K562 (cell line): ENCODE data around the gene HGS. TPM values are rescaled to one million over a fixed set of nuclear protein-coding genes. Genes with fewer than 3 reads are reported as not detected.

Source experiments
- ATAC-seq: fragments of 200-7000 bp; cut with Tn5 transposase; 3 replicates; pipeline ENCODE4 v1.9.1; 2020; ENCODE audit warnings: moderate library complexity
- BruUV-seq: library from RNA; stranded (reverse); fragments of 400-500 nt; replicated peaks from 2 replicates; lab custom pipeline; 2021; lab: Mats Ljungman, UMichigan
- CTCF ChIA-PET: fragments of 300-600 bp; formaldehyde crosslinking; extraction: SDS; loops from one replicate; lab custom pipeline; 2021; ENCODE audit warnings: low intra/inter-chr PET ratio; lab: Yijun Ruan, JAX
- POLR2A ChIA-PET: fragments of 300-600, 350-650 bp; sonication (Branson Sonifier 250); formaldehyde crosslinking; extraction: SDS; loops from one replicate; lab custom pipeline; 2021; ENCODE audit warnings: antibody characterized with exemption, inconsistent platforms; lab: Yijun Ruan, JAX
- DNase-seq, 4 experiments: peaks; one replicate each; pipeline versions ENCODE4 v3.0.0 to v3.0.0-alpha.2; 2011 to 2018; ENCODE audit warnings: low spot score in 3 of 4, mixed read lengths in 3 of 4; ENCODE audit errors: extremely low read depth in 1 of 4
- FAIRE-seq: peaks from 2 replicates; lab custom pipeline; 2011; peaks lifted over from hg19 to GRCh38; lab: Jason Lieb, UNC
- H2AFZ ChIP-seq: 2 replicates; pipeline ENCODE4 v1.6.0; 2011; ENCODE audit warnings: low read depth, low read length, control low read depth, inconsistent platforms
- H3K27ac ChIP-seq: fragments of 200-600 bp; 3 replicates; pipeline ENCODE4 v1.8.0; 2011; ENCODE audit warnings: low read depth, mild to moderate bottlenecking, control low read depth, inconsistent platforms, low read length, moderate library complexity, mixed read lengths; ENCODE audit errors: extremely low read depth
- H3K27me3 ChIP-seq, 2 experiments: fragments of 300-600 bp in 1 of 2; 2 replicates in 1 of 2; 3 replicates in 1 of 2; pipeline versions ENCODE4 v1.6.0 to v1.8.0; 2011; ENCODE audit warnings: inconsistent platforms in 2 of 2, low read length in 2 of 2, mild to moderate bottlenecking in 1 of 2, mixed read lengths in 1 of 2, moderate library complexity in 1 of 2; ENCODE audit not compliant: control insufficient read depth in 2 of 2, insufficient read depth in 2 of 2
- H3K36me3 ChIP-seq: fragments of 300-600 bp; 3 replicates; pipeline ENCODE4 v1.8.0; 2011; ENCODE audit warnings: mild to moderate bottlenecking, low read length, inconsistent platforms; ENCODE audit not compliant: control insufficient read depth, insufficient read depth
- H3K4me1 ChIP-seq, 2 experiments: fragments of 200-600 bp in 1 of 2; replicated peaks in 1 of 2; 2 replicates in 1 of 2; 3 replicates in 1 of 2; pipeline versions ENCODE4 v1.5.1 to v1.8.0; 2011; ENCODE audit warnings: inconsistent platforms in 2 of 2, low read length in 2 of 2, mild to moderate bottlenecking in 1 of 2, mixed read lengths in 1 of 2, moderate library complexity in 1 of 2; ENCODE audit not compliant: control insufficient read depth in 2 of 2, insufficient read depth in 2 of 2
- H3K4me2 ChIP-seq: 2 replicates; pipeline ENCODE4 v1.6.1; 2011; ENCODE audit warnings: low read length, control low read depth, inconsistent platforms, mixed read lengths; ENCODE audit not compliant: insufficient read depth
- H3K4me3 ChIP-seq: fragments of 200-600 bp; sonication (generic), shearing (Covaris generic); 2 replicates; pipeline ENCODE4 v1.5.1; 2016; ENCODE audit warnings: control low read depth, inconsistent platforms
- H3K79me2 ChIP-seq: fragments of 200-600 bp; 3 replicates; pipeline ENCODE4 v1.8.0; 2011; ENCODE audit warnings: low read length, inconsistent platforms; ENCODE audit not compliant: control insufficient read depth, insufficient read depth
- H3K9ac ChIP-seq, 2 experiments: 2 replicates each; pipeline versions ENCODE4 v1.6.0 to v1.6.1; 2011; ENCODE audit warnings: low read depth in 2 of 2, low read length in 2 of 2, control low read depth in 1 of 2, inconsistent platforms in 1 of 2, mild to moderate bottlenecking in 1 of 2, mixed read lengths in 1 of 2; ENCODE audit not compliant: insufficient read depth in 1 of 2
- H3K9me1 ChIP-seq: one replicate; pipeline ENCODE4 v1.6.0; 2011; ENCODE audit warnings: inconsistent platforms, mild to moderate bottlenecking, low read length, moderate library complexity; ENCODE audit not compliant: control insufficient read depth, insufficient read depth
- H3K9me3 ChIP-seq: replicated peaks from 2 replicates; pipeline ENCODE4 v1.5.1; 2011; ENCODE audit warnings: low read depth, low read length, inconsistent platforms; ENCODE audit not compliant: control insufficient read depth, insufficient read depth
- H4K20me1 ChIP-seq: replicated peaks from 2 replicates; pipeline ENCODE4 v1.6.1; 2011; ENCODE audit warnings: low read length, inconsistent platforms, mixed read lengths; ENCODE audit not compliant: control insufficient read depth, insufficient read depth
- BRCA1 ChIP-seq, 2 experiments: fragments of 450-650 bp in 1 of 2; sonication (generic) in 1 of 2; formaldehyde crosslinking in 1 of 2; IDR thresholded peaks; 2 replicates each; pipeline versions ENCODE4 v1.5.0 to v1.6.1; 2017 to 2020; ENCODE audit warnings: mild to moderate bottlenecking in 1 of 2, missing genetic modification reagents in 1 of 2
- IRF2 ChIP-seq: sonication (generic); formaldehyde crosslinking; IDR thresholded peaks from 2 replicates; pipeline ENCODE4 v1.8.1; 2022; ENCODE audit warnings: mild to moderate bottlenecking, missing genetic modification reagents
- KDM4B ChIP-seq, 2 experiments: fragments of 450-650 bp in 1 of 2; sonication (generic) in 1 of 2; IDR thresholded peaks; 2 replicates each; pipeline ENCODE4 v1.6.1; 2016 to 2017; ENCODE audit warnings: borderline replicate concordance in 2 of 2, antibody characterized with exemption in 1 of 2, low read depth in 1 of 2, mild to moderate bottlenecking in 1 of 2
- NR3C1 ChIP-seq: sonication (generic); formaldehyde crosslinking; IDR thresholded peaks from 2 replicates; pipeline ENCODE4 v1.8.1; 2022; ENCODE audit warnings: missing genetic modification reagents
- ZNF507 ChIP-seq: conservative IDR thresholded peaks from 2 replicates; pipeline ENCODE4 v1.6.1; 2017; ENCODE audit warnings: missing genetic modification characterization, missing compliant biosample characterization
- WGBS: fragments of 100-300 bp; shearing (Covaris generic); methylation state at CpG from one replicate; pipeline ENCODE4 v1.1.6; 2016; ENCODE audit warnings: low coverage, mixed read lengths; ENCODE audit not compliant: insufficient coverage; ENCODE audit errors: missing lambda C conversion rate; 5-methylcytosine and 5-hydroxymethylcytosine counted together
- in situ Hi-C: fragments of 300-500 bp; cut with MboI; formaldehyde crosslinking; loops from 4 replicates; pipeline ENCODE4 v1.15.0; 2018; ENCODE audit warnings: inconsistent platforms, mixed read lengths
- intact Hi-C: fragments of 100-400 bp; cut with micrococcal nuclease; formaldehyde crosslinking; loops from 2 replicates; pipeline ENCODE4 v1.14.2; 2022
- polyA plus RNA-seq, 8 experiments: library from polyadenylated mRNA; depleted of rRNA in 4 of 8; stranded (reverse) in 5 of 8; unstranded in 3 of 8; fragments of >200 nt; fragmentation: Nextera tagmentation in 2 of 8; fragmentation: Illumina TruSeq in 1 of 8; extraction: Ambion mirVana in 2 of 8; extraction: Trizol in 1 of 8; gene quantifications; 2 replicates each; pipeline versions ENCODE4 v1.2.1 to v1.2.3, GENCODE V29; 2011 to 2014; ENCODE audit warnings: inconsistent platforms in 1 of 8, missing spikeins in 1 of 8
- total RNA-seq, 7 experiments: library from RNA; depleted of rRNA in 6 of 7; stranded (reverse); fragments of >200 nt in 6 of 7; fragmentation: Illumina TruSeq in 2 of 7; extraction: Trizol in 2 of 7; gene quantifications; 2 replicates each; pipeline versions ENCODE4 v1.2.1 to v1.2.3, GENCODE V29; 2011 to 2021; ENCODE audit warnings: low replicate concordance in 1 of 7
- TF ChIP-seq, protein P1 (sequence below): sonication (generic); formaldehyde crosslinking; IDR thresholded peaks from 2 replicates; pipeline ENCODE4 v1.8.0; 2022; ENCODE audit warnings: mild to moderate bottlenecking, missing genetic modification reagents
- TF ChIP-seq, protein P2 (sequence below): fragments of 450-650 bp; IDR thresholded peaks from 2 replicates; pipeline ENCODE4 v1.6.1; 2016
- TF ChIP-seq, protein P3 (sequence below): fragments of 200-800 bp; sonication (Bioruptor generic); IDR thresholded peaks from 2 replicates; pipeline ENCODE4 v1.6.1; 2016; ENCODE audit warnings: missing genetic modification characterization, missing compliant biosample characterization
- TF ChIP-seq, protein P4 (sequence below): fragments of 450-650 bp; IDR thresholded peaks from 2 replicates; pipeline ENCODE4 v1.6.1; 2016; ENCODE audit warnings: mild to moderate bottlenecking

The HGS gene
- total and polyA plus RNA-seq, 9 of the 15 experiments (the other 6 are each of a cell fraction or from before 2014, with no cell fraction given): 3.9 to 176 (median 77.1) TPM

DNA sequence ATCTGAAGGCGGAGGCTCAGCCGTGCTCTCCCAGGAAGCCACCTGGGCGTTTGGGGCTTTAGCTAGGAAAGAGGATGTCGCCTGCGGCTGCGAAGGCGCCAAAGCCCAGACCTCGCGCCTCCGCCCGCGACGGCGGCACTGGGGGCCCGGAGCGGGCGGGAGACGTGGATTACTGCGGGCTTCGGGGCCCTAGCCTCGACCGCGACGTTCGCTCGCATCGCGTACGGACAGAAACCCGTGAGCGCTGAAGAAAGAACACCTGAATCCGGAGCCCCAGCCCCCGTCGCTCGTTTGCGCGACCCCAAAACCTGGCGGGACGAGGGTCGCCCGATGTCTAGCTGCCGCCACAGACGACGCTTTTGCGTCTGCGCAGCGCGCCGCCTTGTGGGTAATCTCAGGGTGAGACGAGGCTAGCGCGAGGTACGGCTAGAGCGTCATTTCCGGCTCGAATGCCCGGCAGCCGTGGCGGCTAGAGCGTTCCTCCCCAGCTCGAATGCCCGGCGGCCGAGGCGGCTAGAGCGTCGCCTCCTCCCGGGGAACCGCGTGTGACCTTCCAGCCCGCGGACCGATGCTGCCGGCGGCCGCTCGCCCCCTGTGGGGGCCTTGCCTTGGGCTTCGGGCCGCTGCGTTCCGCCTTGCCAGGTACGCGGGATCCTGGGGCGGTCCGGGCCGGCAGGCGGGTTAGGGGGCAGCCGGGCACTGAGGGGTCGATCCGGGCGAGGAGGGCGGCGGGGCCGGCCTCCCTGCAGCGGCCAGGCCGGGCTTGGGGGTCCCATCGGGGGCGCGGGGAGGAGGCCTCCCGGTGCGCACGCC lies 19.3 kb downstream of the HGS start, which contains the start of gene MRPL12:
Gene MRPL12, plus strand, starts transcription at position 434 of the 813 bp plus-strand sequence. Its CDS starts 135 bp downstream, at position 569.
- CTCF ChIA-PET: no interaction called here
- Histone ChIP-seq H2AFZ (peak within 1 kb of the TSS; percentile 78), H3K4me3 (peak within 1 kb of the TSS; percentile 99), H3K9me3 (no peaks in the 10 kb centered on the region), H3K4me2 (peak within 1 kb of the TSS; percentile 95), H3K9me1 (no peaks in the 10 kb centered on the region), H3K27me3 (no peaks in the 10 kb centered on the region), H3K36me3 (peaks cover 80% of the 10 kb centered on the region), H3K4me1 (peaks cover 14 to 63% of the 10 kb centered on the region in 2 experiments; a peak in 4 of 5 replicates), H3K79me2 (peaks cover 60% of the 10 kb centered on the region), H3K9ac (peak within 1 kb of the TSS; percentile 96 to 100), H4K20me1 (peaks cover 12% of the 10 kb centered on the region), H3K27ac (peak within 1 kb of the TSS; percentile 90)
- DNase-seq (peak; percentile 83 to 97 (median 90)), FAIRE-seq (peak; percentile 95), ATAC-seq (peak; percentile 90)
- in situ Hi-C loops: no loop called here
- POLR2A ChIA-PET: interaction anchor here (0.6 to 4.7 kb wide), 20 partner anchors 10 to 481 kb away, joined by 3 to 54 read pairs (median 4); partner anchors contain the start of genes ACTG1, ALYREF, ANAPC11 and ARL16
- under 1% methylated on average over 61 of the region's 102 CpGs for WGBS
- intact Hi-C loops: loop anchor here (5.0 kb wide), 1 partner anchor 36 kb away; the partner anchor contains the start of genes CCDC137 and OXLD1
- TSS peak; percentile 87 for BruUV-seq
- TF ChIP-seq, protein P1, sequence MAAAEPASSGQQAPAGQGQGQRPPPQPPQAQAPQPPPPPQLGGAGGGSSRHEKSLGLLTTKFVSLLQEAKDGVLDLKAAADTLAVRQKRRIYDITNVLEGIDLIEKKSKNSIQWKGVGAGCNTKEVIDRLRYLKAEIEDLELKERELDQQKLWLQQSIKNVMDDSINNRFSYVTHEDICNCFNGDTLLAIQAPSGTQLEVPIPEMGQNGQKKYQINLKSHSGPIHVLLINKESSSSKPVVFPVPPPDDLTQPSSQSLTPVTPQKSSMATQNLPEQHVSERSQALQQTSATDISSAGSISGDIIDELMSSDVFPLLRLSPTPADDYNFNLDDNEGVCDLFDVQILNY (CRISPR knock-in tag): no peak
- TF ChIP-seq, protein P2, sequence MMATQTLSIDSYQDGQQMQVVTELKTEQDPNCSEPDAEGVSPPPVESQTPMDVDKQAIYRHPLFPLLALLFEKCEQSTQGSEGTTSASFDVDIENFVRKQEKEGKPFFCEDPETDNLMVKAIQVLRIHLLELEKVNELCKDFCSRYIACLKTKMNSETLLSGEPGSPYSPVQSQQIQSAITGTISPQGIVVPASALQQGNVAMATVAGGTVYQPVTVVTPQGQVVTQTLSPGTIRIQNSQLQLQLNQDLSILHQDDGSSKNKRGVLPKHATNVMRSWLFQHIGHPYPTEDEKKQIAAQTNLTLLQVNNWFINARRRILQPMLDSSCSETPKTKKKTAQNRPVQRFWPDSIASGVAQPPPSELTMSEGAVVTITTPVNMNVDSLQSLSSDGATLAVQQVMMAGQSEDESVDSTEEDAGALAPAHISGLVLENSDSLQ: no peak
- no peak for TF ChIP-seq NR3C1 (CRISPR knock-in tag)
- TF ChIP-seq BRCA1 (IDR thresholded peaks at IDR 0.05): no peak
- no peak for TF ChIP-seq BRCA1 (CRISPR knock-in tag; IDR thresholded peaks at IDR 0.05)
- no peak for TF ChIP-seq IRF2 (CRISPR knock-in tag)
- TF ChIP-seq, protein P3, sequence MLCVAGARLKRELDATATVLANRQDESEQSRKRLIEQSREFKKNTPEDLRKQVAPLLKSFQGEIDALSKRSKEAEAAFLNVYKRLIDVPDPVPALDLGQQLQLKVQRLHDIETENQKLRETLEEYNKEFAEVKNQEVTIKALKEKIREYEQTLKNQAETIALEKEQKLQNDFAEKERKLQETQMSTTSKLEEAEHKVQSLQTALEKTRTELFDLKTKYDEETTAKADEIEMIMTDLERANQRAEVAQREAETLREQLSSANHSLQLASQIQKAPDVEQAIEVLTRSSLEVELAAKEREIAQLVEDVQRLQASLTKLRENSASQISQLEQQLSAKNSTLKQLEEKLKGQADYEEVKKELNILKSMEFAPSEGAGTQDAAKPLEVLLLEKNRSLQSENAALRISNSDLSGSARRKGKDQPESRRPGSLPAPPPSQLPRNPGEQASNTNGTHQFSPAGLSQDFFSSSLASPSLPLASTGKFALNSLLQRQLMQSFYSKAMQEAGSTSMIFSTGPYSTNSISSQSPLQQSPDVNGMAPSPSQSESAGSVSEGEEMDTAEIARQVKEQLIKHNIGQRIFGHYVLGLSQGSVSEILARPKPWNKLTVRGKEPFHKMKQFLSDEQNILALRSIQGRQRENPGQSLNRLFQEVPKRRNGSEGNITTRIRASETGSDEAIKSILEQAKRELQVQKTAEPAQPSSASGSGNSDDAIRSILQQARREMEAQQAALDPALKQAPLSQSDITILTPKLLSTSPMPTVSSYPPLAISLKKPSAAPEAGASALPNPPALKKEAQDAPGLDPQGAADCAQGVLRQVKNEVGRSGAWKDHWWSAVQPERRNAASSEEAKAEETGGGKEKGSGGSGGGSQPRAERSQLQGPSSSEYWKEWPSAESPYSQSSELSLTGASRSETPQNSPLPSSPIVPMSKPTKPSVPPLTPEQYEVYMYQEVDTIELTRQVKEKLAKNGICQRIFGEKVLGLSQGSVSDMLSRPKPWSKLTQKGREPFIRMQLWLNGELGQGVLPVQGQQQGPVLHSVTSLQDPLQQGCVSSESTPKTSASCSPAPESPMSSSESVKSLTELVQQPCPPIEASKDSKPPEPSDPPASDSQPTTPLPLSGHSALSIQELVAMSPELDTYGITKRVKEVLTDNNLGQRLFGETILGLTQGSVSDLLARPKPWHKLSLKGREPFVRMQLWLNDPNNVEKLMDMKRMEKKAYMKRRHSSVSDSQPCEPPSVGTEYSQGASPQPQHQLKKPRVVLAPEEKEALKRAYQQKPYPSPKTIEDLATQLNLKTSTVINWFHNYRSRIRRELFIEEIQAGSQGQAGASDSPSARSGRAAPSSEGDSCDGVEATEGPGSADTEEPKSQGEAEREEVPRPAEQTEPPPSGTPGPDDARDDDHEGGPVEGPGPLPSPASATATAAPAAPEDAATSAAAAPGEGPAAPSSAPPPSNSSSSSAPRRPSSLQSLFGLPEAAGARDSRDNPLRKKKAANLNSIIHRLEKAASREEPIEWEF (CRISPR knock-in tag): no peak
- TF ChIP-seq ZNF507 (tag): no peak
- TF ChIP-seq KDM4B (IDR thresholded peaks at IDR 0.05; ENCODE audit: borderline replicate concordance in 2 of 2, low read depth in 1 of 2): peak in 1 of 2 experiments; percentile 82; a peak in 1 of 4 replicates
- TF ChIP-seq, protein P4, sequence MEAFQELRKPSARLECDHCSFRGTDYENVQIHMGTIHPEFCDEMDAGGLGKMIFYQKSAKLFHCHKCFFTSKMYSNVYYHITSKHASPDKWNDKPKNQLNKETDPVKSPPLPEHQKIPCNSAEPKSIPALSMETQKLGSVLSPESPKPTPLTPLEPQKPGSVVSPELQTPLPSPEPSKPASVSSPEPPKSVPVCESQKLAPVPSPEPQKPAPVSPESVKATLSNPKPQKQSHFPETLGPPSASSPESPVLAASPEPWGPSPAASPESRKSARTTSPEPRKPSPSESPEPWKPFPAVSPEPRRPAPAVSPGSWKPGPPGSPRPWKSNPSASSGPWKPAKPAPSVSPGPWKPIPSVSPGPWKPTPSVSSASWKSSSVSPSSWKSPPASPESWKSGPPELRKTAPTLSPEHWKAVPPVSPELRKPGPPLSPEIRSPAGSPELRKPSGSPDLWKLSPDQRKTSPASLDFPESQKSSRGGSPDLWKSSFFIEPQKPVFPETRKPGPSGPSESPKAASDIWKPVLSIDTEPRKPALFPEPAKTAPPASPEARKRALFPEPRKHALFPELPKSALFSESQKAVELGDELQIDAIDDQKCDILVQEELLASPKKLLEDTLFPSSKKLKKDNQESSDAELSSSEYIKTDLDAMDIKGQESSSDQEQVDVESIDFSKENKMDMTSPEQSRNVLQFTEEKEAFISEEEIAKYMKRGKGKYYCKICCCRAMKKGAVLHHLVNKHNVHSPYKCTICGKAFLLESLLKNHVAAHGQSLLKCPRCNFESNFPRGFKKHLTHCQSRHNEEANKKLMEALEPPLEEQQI: no peak
